Karpas-422 (cell line): ENCODE results near the gene MMP14. TPM values are rescaled to one million over a fixed set of nuclear protein-coding genes. Genes with fewer than 3 reads are reported as not detected.
"Not testable (repeated sequence)": the region's sequence is repeated elsewhere in the genome, so short reads cannot be mapped to it uniquely, and the experiment has no call there.

Source experiments
- DNase-seq: peaks from one replicate; pipeline ENCODE4 v3.0.0-alpha.2; 2015
- H2AFZ ChIP-seq: fragments of 200-600 bp; sonication (generic); 2 replicates; pipeline ENCODE4 v1.6.1; 2014; ENCODE audit warnings: antibody characterized with exemption, low read length, mixed read lengths
- H3K27ac ChIP-seq: fragments of 200-600 bp; sonication (generic); 2 replicates; pipeline ENCODE4 v1.5.1; 2014; ENCODE audit warnings: mild to moderate bottlenecking, low read length, moderate library complexity
- H3K27me3 ChIP-seq: fragments of 200-600 bp; sonication (generic); 2 replicates; pipeline ENCODE4 v1.6.1; 2014; ENCODE audit warnings: low read length, mixed read lengths
- H3K36me3 ChIP-seq: fragments of 200-600 bp; sonication (generic); 2 replicates; pipeline ENCODE4 v1.6.1; 2014; ENCODE audit warnings: low read length, mixed read lengths; ENCODE audit not compliant: insufficient read depth
- H3K4me1 ChIP-seq: fragments of 200-600 bp; sonication (generic); 2 replicates; pipeline ENCODE4 v1.6.1; 2014; ENCODE audit warnings: mild to moderate bottlenecking, low read length, mixed read lengths
- H3K4me2 ChIP-seq: fragments of 200-600 bp; sonication (generic); 2 replicates; pipeline ENCODE4 v1.6.1; 2014; ENCODE audit warnings: low read length, low read depth, mild to moderate bottlenecking; ENCODE audit not compliant: poor library complexity, severe bottlenecking
- H3K4me3 ChIP-seq: fragments of 200-600 bp; sonication (generic); 2 replicates; pipeline ENCODE4 v1.5.1; 2014; ENCODE audit warnings: mild to moderate bottlenecking, antibody characterized with exemption, low read length, mixed read lengths
- H3K79me2 ChIP-seq: fragments of 200-600 bp; sonication (generic); 2 replicates; pipeline ENCODE4 v1.6.1; 2014; ENCODE audit warnings: mild to moderate bottlenecking, low read length, mixed read lengths
- H3K9ac ChIP-seq: fragments of 200-600 bp; sonication (generic); 2 replicates; pipeline ENCODE4 v1.6.0; 2014; ENCODE audit warnings: low read length
- H3K9me2 ChIP-seq: fragments of 200-600 bp; sonication (generic), shearing (Covaris generic); replicated peaks from 2 replicates; pipeline ENCODE4 v1.6.0; 2014; ENCODE audit warnings: mild to moderate bottlenecking, low read length, moderate library complexity; ENCODE audit not compliant: insufficient read depth
- H3K9me3 ChIP-seq: fragments of 300-700, 200-600 bp; sonication (generic); 2 replicates; pipeline ENCODE4 v1.6.1; 2014; ENCODE audit warnings: low read length, mixed read lengths
- H4K20me1 ChIP-seq: fragments of 200-600 bp; sonication (generic); 2 replicates; pipeline ENCODE4 v1.6.1; 2014; ENCODE audit warnings: mild to moderate bottlenecking, antibody characterized with exemption, low read length, low read depth; ENCODE audit not compliant: insufficient read depth
- total RNA-seq: library from RNA; depleted of rRNA; stranded (reverse); fragments of >200 nt; shearing (Covaris generic); gene quantifications from 2 replicates; pipeline ENCODE4 v1.2.3, GENCODE V29; 2014; ENCODE audit warnings: low replicate concordance

MMP14 gene
- total RNA-seq, 1 experiment from 2014 or later = 1.9 TPM

DNA sequence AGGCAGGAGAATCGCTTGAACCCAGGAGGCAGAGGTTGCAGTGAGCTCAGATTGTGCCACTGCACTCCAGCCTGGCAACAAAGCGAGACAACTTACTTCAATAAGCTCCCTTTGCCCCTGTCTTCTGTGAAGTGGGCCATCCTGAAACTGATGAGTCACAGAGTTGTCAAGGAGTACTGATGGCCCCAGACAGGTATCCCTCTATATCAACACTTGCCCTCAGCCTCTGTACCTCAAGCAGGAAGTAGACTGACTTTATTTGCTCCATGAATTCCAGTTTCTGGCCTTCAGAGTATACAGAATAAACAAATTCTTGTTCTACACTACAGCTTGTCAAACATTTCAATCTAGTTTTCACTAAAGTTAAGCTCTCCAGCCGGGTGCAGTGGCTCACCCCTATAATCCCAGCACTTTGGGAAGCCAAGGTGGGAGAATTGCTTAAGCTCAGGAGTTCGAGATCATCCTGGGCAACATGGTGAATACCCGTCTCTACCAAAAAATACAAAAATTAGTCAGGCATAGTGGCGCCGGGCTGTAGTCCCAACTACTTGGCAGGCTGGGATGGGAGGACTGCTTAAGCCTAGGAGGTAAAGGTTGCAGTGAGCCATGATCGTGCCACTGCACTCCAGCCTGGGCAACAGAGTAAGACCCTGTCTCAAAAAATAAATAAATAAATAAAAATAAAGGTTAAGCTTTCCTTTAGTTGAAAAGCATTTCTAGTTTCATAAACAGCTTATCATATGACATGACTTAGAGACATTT lies 18.8 kb downstream of the MMP14 start:
- Histone ChIP-seq H3K79me2 (no peaks in the 10 kb centered on the region), H3K4me3 (no peak overlapping the region), H3K4me2 (no peak overlapping the region), H3K9me3 (no peaks in the 10 kb centered on the region), H3K9ac (no peak overlapping the region), H4K20me1 (no peaks in the 10 kb centered on the region), H3K27ac (no peak overlapping the region), H2AFZ (no peak overlapping the region), H3K36me3 (no peaks in the 10 kb centered on the region), H3K9me2 (no peaks in the 10 kb centered on the region), H3K27me3 (no peaks in the 10 kb centered on the region), H3K4me1 (peaks cover 3% of the 10 kb centered on the region)
- DNase-seq = no peak

DNA sequence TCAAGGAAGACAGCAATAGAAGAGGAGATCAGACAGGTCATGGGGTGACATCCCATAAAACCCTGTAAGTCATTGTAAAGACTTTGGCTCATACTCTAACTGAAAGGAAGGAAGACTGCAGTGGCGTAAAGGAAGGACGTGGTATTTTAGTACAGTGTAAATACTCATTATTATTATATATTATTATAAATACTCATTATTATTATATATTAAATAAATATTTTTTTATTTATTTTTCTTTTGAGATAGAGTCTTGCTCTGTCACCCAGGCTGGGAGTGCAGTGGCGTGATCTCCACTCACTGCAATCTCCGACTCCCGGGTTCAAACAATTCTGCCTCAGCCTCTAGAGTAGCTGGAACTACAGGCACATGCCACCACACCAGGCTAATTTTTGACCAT lies 20.0 kb downstream of the MMP14 start:
- Histone ChIP-seq H2AFZ (no peak overlapping the region), H3K27me3 (no peaks in the 10 kb centered on the region), H3K4me3 (no peak overlapping the region), H3K36me3 (no peaks in the 10 kb centered on the region), H3K9me3 (no peaks in the 10 kb centered on the region), H3K4me1 (peaks cover 3% of the 10 kb centered on the region), H3K79me2 (no peaks in the 10 kb centered on the region), H4K20me1 (no peaks in the 10 kb centered on the region), H3K27ac (no peak overlapping the region), H3K4me2 (no peak overlapping the region), H3K9ac (no peak overlapping the region), H3K9me2 (no peaks in the 10 kb centered on the region)
- DNase-seq = no peak

DNA sequence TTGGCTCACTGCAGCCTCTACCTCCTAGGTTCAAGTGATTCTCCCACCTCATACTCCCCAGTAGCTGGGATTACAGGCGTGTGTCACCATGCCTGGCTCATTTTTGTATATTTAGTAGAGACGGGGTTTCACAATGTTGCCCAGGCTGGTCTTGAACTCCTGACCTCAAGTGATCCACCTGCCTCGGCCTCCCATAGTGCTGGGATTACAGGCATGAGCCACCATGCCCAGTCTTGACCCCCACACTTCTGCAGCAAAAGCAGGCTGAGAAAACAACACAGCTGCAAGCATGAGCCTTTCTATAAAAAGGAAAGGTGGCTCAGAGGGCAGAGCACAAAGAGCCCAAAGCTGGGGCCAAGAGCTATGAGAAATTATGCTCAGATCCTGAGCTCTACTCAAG lies 24.0 kb downstream of the MMP14 start:
- not testable (repeated sequence) for H3K9ac ChIP-seq, H2AFZ ChIP-seq, H3K4me1 ChIP-seq, H3K9me2 ChIP-seq, DNase-seq, H3K4me2 ChIP-seq, H3K79me2 ChIP-seq, H3K4me3 ChIP-seq, H3K27me3 ChIP-seq, H3K36me3 ChIP-seq, H3K27ac ChIP-seq, H4K20me1 ChIP-seq, H3K9me3 ChIP-seq

DNA sequence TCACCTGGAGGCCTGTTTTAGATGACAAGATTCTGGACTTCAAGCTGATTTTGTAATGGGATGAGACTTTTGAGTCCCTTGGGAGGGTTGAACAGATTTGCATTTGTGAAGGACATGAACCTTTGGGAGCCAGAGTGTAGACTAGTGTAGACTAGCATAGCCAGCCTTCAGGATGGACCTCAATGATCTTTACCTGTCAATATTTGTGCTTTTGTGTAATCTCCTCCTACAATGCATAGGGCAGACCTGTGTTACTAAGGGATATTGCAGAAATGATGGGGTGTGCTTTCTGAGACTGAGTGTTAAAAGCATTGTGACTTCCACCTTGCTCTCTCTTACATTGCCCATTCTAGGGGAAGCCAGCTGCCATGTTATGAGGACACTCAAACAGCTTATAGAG lies 25.3 kb downstream of the MMP14 start:
- Histone ChIP-seq H3K79me2 (no peaks in the 10 kb centered on the region), H3K4me3 (no peak overlapping the region), H3K4me2 (no peak overlapping the region), H3K27ac (no peak overlapping the region), H3K4me1 (no peaks in the 10 kb centered on the region), H2AFZ (no peak overlapping the region), H4K20me1 (no peaks in the 10 kb centered on the region), H3K9ac (no peak overlapping the region), H3K9me3 (no peaks in the 10 kb centered on the region), H3K9me2 (no peaks in the 10 kb centered on the region), H3K36me3 (no peaks in the 10 kb centered on the region), H3K27me3 (no peaks in the 10 kb centered on the region)
- DNase-seq = no peak

DNA sequence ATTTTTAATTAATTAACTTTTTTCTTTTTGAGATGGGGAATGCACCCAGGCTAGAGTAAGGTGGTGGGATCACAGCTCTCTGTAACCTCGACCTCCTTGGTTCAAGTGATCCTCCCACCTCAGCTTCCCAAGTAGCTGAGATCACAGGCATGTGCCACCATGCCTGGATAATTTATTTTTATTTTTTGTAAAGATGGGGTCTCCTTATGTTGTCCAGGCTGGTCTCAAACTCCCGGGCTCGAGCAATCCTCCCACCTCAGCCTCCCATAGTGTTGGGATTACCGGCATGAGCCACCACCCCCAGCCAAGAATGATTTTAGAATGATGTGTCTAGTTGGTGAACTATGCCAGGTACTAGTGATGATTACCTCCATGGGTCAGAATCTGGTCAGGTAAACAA lies 28.6 kb downstream of the MMP14 start:
- no peak overlapping the region for H3K9ac ChIP-seq
- DNase-seq = no peak
- no peak overlapping the region for H3K4me2 ChIP-seq
- no peaks in the 10 kb centered on the region for H3K27me3 ChIP-seq
- no peaks in the 10 kb centered on the region for H3K36me3 ChIP-seq
- no peak overlapping the region for H3K27ac ChIP-seq
- H3K9me3 ChIP-seq = no peaks in the 10 kb centered on the region
- H3K79me2 ChIP-seq = no peaks in the 10 kb centered on the region
- H2AFZ ChIP-seq = no peak overlapping the region
- no peaks in the 10 kb centered on the region for H3K9me2 ChIP-seq
- peaks cover 1% of the 10 kb centered on the region for H3K4me1 ChIP-seq
- H4K20me1 ChIP-seq = no peaks in the 10 kb centered on the region
- no peak overlapping the region for H3K4me3 ChIP-seq

DNA sequence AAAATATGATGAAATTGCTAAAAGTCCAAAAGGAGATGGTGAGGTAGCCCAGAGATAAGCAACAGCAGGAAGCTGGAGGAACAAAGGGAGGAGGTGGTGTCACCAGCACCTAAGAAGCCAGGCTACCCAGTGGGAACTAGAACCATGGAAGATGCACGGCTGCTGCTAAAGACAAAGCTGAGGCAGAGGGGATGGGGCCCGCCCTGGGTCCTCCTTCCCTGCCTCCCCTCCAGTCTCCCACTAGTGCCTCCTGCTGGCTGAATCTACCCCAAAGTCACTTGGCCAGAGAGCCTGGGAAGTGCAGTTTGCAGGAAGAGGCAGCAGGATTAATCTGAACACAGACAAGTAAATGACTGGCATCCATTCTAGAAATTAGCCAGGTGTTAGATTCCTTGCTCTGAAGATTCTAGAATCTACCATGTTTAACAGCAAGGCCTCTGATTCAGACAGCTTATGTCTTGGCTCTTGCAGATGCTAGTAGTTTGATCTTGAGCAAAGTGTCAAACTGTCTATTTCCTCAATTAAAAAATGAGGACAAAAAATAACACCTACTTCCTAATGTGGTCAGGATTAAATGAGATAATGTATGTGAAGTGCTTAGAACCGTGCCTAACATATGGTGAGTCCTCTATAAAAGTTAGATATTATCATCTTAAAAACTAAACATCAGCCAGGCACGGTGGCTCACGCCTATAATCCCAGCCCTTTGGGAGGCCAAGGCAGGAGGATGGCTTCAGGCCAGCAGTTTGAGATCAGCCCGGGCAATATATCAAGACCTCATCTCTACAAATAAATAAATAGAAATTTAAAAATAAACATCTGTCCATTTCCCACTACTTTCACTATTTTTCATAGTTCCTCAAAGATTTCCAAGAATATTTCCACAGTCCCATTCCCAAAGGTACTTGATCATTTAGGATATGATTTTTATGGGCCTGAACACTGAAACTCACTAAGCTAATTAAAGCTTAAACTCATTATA lies 29.3 kb downstream of the MMP14 start:
- Histone ChIP-seq H3K36me3 (no peaks in the 10 kb centered on the region), H2AFZ (no peak overlapping the region), H3K27me3 (no peaks in the 10 kb centered on the region), H4K20me1 (no peaks in the 10 kb centered on the region), H3K4me2 (no peak overlapping the region), H3K9ac (no peak overlapping the region), H3K27ac (no peak overlapping the region), H3K79me2 (no peaks in the 10 kb centered on the region), H3K4me3 (no peak overlapping the region), H3K4me1 (peaks cover 9% of the 10 kb centered on the region), H3K9me2 (no peaks in the 10 kb centered on the region), H3K9me3 (no peaks in the 10 kb centered on the region)
- DNase-seq = peak; percentile 79

DNA sequence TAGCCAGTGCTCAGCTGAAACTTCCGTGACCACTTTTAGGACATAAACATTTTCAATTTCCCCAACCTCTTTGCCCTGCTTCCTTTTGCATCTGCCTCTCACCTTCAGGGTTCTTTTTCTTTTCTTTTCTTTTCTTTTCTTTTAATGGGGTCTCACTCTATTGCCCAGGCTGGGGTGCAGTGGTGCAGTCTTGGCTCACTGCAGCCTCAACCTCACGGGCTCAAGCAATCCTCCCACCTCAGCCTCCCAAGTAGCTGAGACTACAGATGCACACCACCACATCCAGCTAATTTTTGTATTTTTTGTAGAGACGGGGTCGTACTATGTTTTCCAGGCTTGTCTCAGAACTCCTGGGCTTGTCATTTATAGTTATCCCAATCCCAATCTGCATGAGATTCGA lies 30.5 kb downstream of the MMP14 start:
- Histone ChIP-seq H3K27ac (no peak overlapping the region), H2AFZ (no peak overlapping the region), H3K4me3 (no peak overlapping the region), H3K9ac (no peak overlapping the region), H3K9me2 (no peaks in the 10 kb centered on the region), H3K36me3 (no peaks in the 10 kb centered on the region), H3K4me2 (no peak overlapping the region), H3K4me1 (peaks cover 16% of the 10 kb centered on the region), H3K79me2 (no peaks in the 10 kb centered on the region), H3K9me3 (no peaks in the 10 kb centered on the region), H3K27me3 (no peaks in the 10 kb centered on the region), H4K20me1 (no peaks in the 10 kb centered on the region)
- DNase-seq = no peak

DNA sequence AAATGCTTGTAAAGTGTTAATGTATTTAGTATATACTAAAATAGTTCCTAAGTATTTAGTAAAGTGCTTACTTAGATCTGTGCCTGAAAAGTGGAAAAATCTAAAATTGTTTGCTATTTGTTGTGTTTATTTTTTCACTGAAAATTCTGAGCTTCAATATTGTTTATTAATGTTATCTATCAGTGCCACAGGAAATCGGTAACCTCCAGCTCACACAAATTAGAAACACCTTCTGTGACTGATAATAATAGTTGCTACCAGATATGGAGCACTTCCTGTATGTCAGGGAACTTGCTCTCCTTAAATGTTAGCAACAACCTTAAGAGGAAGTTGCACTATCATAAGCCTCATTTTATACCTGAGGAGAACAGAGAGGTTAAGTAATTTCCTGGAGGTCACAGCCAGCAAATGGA lies 34.4 kb downstream of the MMP14 start:
- H3K36me3 ChIP-seq = 0 out of 2 replicates have a peak, but pooled peaks cover 5% of the 10 kb centered on the region
- H2AFZ ChIP-seq = peak overlapping the region; percentile 78
- peak overlapping the region; percentile 91 for H3K27ac ChIP-seq
- peak overlapping the region; percentile 85 for H3K4me3 ChIP-seq
- H3K9ac ChIP-seq = peak overlapping the region; percentile 86
- H3K9me2 ChIP-seq = no peaks in the 10 kb centered on the region
- H3K9me3 ChIP-seq = no peaks in the 10 kb centered on the region
- H3K79me2 ChIP-seq = peaks cover 8% of the 10 kb centered on the region
- no peak for DNase-seq
- peak overlapping the region; percentile 91 for H3K4me2 ChIP-seq
- H4K20me1 ChIP-seq = peaks cover 5% of the 10 kb centered on the region; the same call in 1 of the 2 replicates
- H3K4me1 ChIP-seq = peaks cover 24% of the 10 kb centered on the region
- no peaks in the 10 kb centered on the region for H3K27me3 ChIP-seq
